ENCODE data around the gene NXPE3. TPM values are rescaled to one million over a fixed set of nuclear protein-coding genes. Genes with fewer than 3 reads are reported as not detected.
"Not testable (repeated sequence)": the region's sequence is repeated elsewhere in the genome, so short reads cannot be mapped to it uniquely, and the experiment has no call there.

The NXPE3 gene
- total RNA-seq, 1 donor from 2014 or later = 48.0 TPM

GRCh38 chr3:101864926-101865325, 85.9 kb downstream of the NXPE3 start:
- intact Hi-C loops (cut with micrococcal nuclease); DNase-seq; ATAC-seq: not testable (repeated sequence)

GRCh38 chr3:101865751-101866509, 86.9 kb downstream of the NXPE3 start:
- no peak for DNase-seq
- intact Hi-C loops (cut with micrococcal nuclease) = no loop called here
- ATAC-seq = no peak

GRCh38 chr3:101867511-101867910, 88.5 kb downstream of the NXPE3 start:
- DNase-seq (no peak), ATAC-seq (no peak)
- intact Hi-C loops (cut with micrococcal nuclease) = no loop called here

- DNase-seq = no peak
- intact Hi-C loops (cut with micrococcal nuclease) = no loop called here
- ATAC-seq = no peak
Observed at GRCh38 chr3:101867996-101868395, 89.0 kb downstream of the NXPE3 start.

- intact Hi-C loops (cut with micrococcal nuclease) = no loop called here
- peak; percentile 37 for DNase-seq
Observed at GRCh38 chr3:101868534-101869464, 89.8 kb downstream of the NXPE3 start.

GRCh38 chr3:101870138-101870537, 91.1 kb downstream of the NXPE3 start:
- intact Hi-C loops (cut with micrococcal nuclease) = no loop called here
- ATAC-seq (no peak), DNase-seq (no peak)

More at GRCh38 chr3:101868534-101869464, 89.8 kb downstream of the NXPE3 start:
- peak; percentile 85 for ATAC-seq

GRCh38 chr3:101873619-101874018, 94.6 kb downstream of the NXPE3 start:
- DNase-seq = no peak
- no peak for ATAC-seq
- intact Hi-C loops (cut with micrococcal nuclease) = no loop called here

GRCh38 chr3:101876142-101876541, 97.1 kb downstream of the NXPE3 start:
- ATAC-seq = no peak
- intact Hi-C loops (cut with micrococcal nuclease) = no loop called here
- no peak for DNase-seq

Other genes with a start within 250 kb of the NXPE3 start
- 30.6 TPM for gene TRMT10C, start 217.3 kb upstream of the NXPE3 start, total RNA-seq
- 140 TPM for gene PCNP, start 205.0 kb upstream of the NXPE3 start, total RNA-seq
- gene ZBTB11, start 102.1 kb upstream of the NXPE3 start, total RNA-seq = 12.0 TPM
- 816 TPM for gene RPL24, start 92.5 kb upstream of the NXPE3 start, total RNA-seq
- gene CEP97, start 54.6 kb upstream of the NXPE3 start, total RNA-seq = 6.5 TPM
- gene NFKBIZ, start 70.3 kb downstream of the NXPE3 start, total RNA-seq = 15.9 TPM